ENCODE data around the gene CFAP69.

GRCh38 chr7:90201500-90202195 is 43.3 kb upstream of the CFAP69 start:
- TF ChIP-seq CTCF (conservative IDR thresholded peaks at IDR 0.05) (no peak), EZH2 (IDR thresholded peaks at IDR 0.05; ENCODE audit: low read depth) (no peak)

Data from PC-9 (cell line).